AG09309 (cell line): Measurements from ENCODE around the gene ECT2L.

Experiments
- DNase-seq: peaks from one replicate; pipeline ENCODE4 v3.0.0-alpha.2; 2010; ENCODE audit warnings: low read depth
- H3K4me3 ChIP-seq: 2 replicates; pipeline ENCODE4 v1.5.1; 2011; ENCODE audit warnings: mild to moderate bottlenecking, low read depth, low read length, moderate library complexity; ENCODE audit not compliant: control insufficient read depth
- CTCF ChIP-seq: IDR thresholded peaks from 2 replicates; pipeline ENCODE4 v1.5.1; 2011; ENCODE audit warnings: mild to moderate bottlenecking, low read depth, low read length, inconsistent platforms; ENCODE audit not compliant: insufficient read depth, control insufficient read depth; ENCODE audit errors: missing control alignments

Gene ECT2L

GRCh38 chr6:138865480-138866109 lies 69.7 kb downstream of the ECT2L start:
- H3K4me3 ChIP-seq = no peak overlapping the region
- no peak for DNase-seq
- TF ChIP-seq CTCF = no peak

- no peak for TF ChIP-seq CTCF
- DNase-seq = no peak
- H3K4me3 ChIP-seq = no peak overlapping the region
Observed at GRCh38 chr6:138868181-138868580, 72.3 kb downstream of the ECT2L start.

- no peak for DNase-seq
- TF ChIP-seq CTCF = no peak
- H3K4me3 ChIP-seq = no peak overlapping the region
Observed at GRCh38 chr6:138869398-138869797, 73.5 kb downstream of the ECT2L start.

- no peak overlapping the region for H3K4me3 ChIP-seq
- DNase-seq = no peak
- no peak for TF ChIP-seq CTCF
Observed at GRCh38 chr6:138873191-138873590, 77.3 kb downstream of the ECT2L start.

GRCh38 chr6:138882369-138883017 lies 86.6 kb downstream of the ECT2L start:
- DNase-seq = no peak
- H3K4me3 ChIP-seq = no peak overlapping the region
- TF ChIP-seq CTCF = no peak

- TF ChIP-seq CTCF = no peak
- H3K4me3 ChIP-seq = no peak overlapping the region
- no peak for DNase-seq
Observed at GRCh38 chr6:138885156-138885819, 89.4 kb downstream of the ECT2L start.
